ENCODE data around the gene KLK4. TPM values are rescaled to one million over a fixed set of nuclear protein-coding genes. Genes with fewer than 3 reads are reported as not detected.

Gene KLK4
- total RNA-seq, 4 donors from 2014 or later = 1.4 TPM; not detected in 3

GRCh38 chr19:50932690-50933083 lies 21.5 kb upstream of the KLK4 start:
- H3K36me3 ChIP-seq = no peaks in the 10 kb centered on the region
- no peak overlapping the region for H3K4me3 ChIP-seq
- H3K27ac ChIP-seq = no peak overlapping the region
- no peak for TF ChIP-seq POLR2A (IDR thresholded peaks at IDR 0.05)
- TF ChIP-seq CTCF (IDR thresholded peaks at IDR 0.05) = no peak
- no peaks in the 10 kb centered on the region for H3K4me1 ChIP-seq
- no peak for DNase-seq
- H3K27me3 ChIP-seq = no peaks in the 10 kb centered on the region
- no peaks in the 10 kb centered on the region for H3K9me3 ChIP-seq

GRCh38 chr19:50932018-50932689 lies 21.0 kb upstream of the KLK4 start:
- H3K4me1 ChIP-seq = no peaks in the 10 kb centered on the region
- H3K9me3 ChIP-seq = no peaks in the 10 kb centered on the region
- DNase-seq = no peak
- no peaks in the 10 kb centered on the region for H3K36me3 ChIP-seq
- TF ChIP-seq CTCF (IDR thresholded peaks at IDR 0.05) = no peak
- no peak for TF ChIP-seq POLR2A (IDR thresholded peaks at IDR 0.05)
- H3K27me3 ChIP-seq = no peaks in the 10 kb centered on the region
- no peak overlapping the region for H3K27ac ChIP-seq
- H3K4me3 ChIP-seq = no peak overlapping the region

- H3K4me3 ChIP-seq = no peak overlapping the region
- no peak overlapping the region for H3K27ac ChIP-seq
- no peak for DNase-seq
- no peaks in the 10 kb centered on the region for H3K27me3 ChIP-seq
- no peaks in the 10 kb centered on the region for H3K9me3 ChIP-seq
- TF ChIP-seq CTCF (IDR thresholded peaks at IDR 0.05) (no peak), POLR2A (IDR thresholded peaks at IDR 0.05) (no peak)
- H3K36me3 ChIP-seq = no peaks in the 10 kb centered on the region
- H3K4me1 ChIP-seq = no peaks in the 10 kb centered on the region
Measured at GRCh38 chr19:50931023-50931422, 19.8 kb upstream of the KLK4 start.

GRCh38 chr19:50928831-50929230 lies 17.6 kb upstream of the KLK4 start:
- H3K27me3 ChIP-seq = no peaks in the 10 kb centered on the region
- no peaks in the 10 kb centered on the region for H3K4me1 ChIP-seq
- H3K36me3 ChIP-seq = no peaks in the 10 kb centered on the region
- H3K4me3 ChIP-seq = no peak overlapping the region
- TF ChIP-seq CTCF (IDR thresholded peaks at IDR 0.05) (no peak), POLR2A (IDR thresholded peaks at IDR 0.05) (no peak)
- H3K9me3 ChIP-seq = no peaks in the 10 kb centered on the region
- no peak for DNase-seq
- no peak overlapping the region for H3K27ac ChIP-seq

GRCh38 chr19:50926144-50926543 lies 14.9 kb upstream of the KLK4 start:
- no peak for DNase-seq
- H3K36me3 ChIP-seq = no peaks in the 10 kb centered on the region
- H3K4me1 ChIP-seq = no peaks in the 10 kb centered on the region
- no peak overlapping the region for H3K27ac ChIP-seq
- TF ChIP-seq POLR2A (IDR thresholded peaks at IDR 0.05) = no peak
- no peak for TF ChIP-seq CTCF (IDR thresholded peaks at IDR 0.05)
- H3K4me3 ChIP-seq = no peak overlapping the region
- no peaks in the 10 kb centered on the region for H3K9me3 ChIP-seq
- H3K27me3 ChIP-seq = no peaks in the 10 kb centered on the region

GRCh38 chr19:50925734-50926133 lies 14.5 kb upstream of the KLK4 start:
- Histone ChIP-seq H3K36me3 (no peaks in the 10 kb centered on the region), H3K4me1 (no peaks in the 10 kb centered on the region), H3K27ac (no peak overlapping the region), H3K27me3 (no peaks in the 10 kb centered on the region), H3K9me3 (no peaks in the 10 kb centered on the region), H3K4me3 (no peak overlapping the region)
- DNase-seq = no peak
- no peak for TF ChIP-seq CTCF (IDR thresholded peaks at IDR 0.05)
- TF ChIP-seq POLR2A (IDR thresholded peaks at IDR 0.05) = no peak
